PC-3 (cell line): Measurements from ENCODE around the gene SAMD14. TPM values are rescaled to one million over a fixed set of nuclear protein-coding genes. Genes with fewer than 3 reads are reported as not detected.

ENCODE experiments used
- ATAC-seq: fragments of 200-7000 bp; cut with Tn5 transposase; 2 replicates; pipeline ENCODE4 v1.9.1; 2020; ENCODE audit warnings: mild to moderate bottlenecking, moderate library complexity
- BruUV-seq: library from RNA; stranded (reverse); fragments of 400-500 nt; replicated peaks from 2 replicates; lab custom pipeline; 2021; lab: Mats Ljungman, UMichigan
- CTCF ChIA-PET: fragments of 300-600 bp; sonication (Branson Sonifier 250); formaldehyde crosslinking; loops from one replicate; lab custom pipeline; 2022; ENCODE audit warnings: antibody characterized with exemption; lab: Charles Lee
- POLR2A ChIA-PET: fragments of 300-600 bp; sonication (Branson Sonifier 250); formaldehyde crosslinking; loops from one replicate; lab custom pipeline; 2022; ENCODE audit warnings: antibody characterized with exemption; ENCODE audit not compliant: unreplicated experiment; lab: Charles Lee
- DNase-seq: peaks from one replicate; pipeline ENCODE4 v3.0.0-alpha.2; 2015
- H2AFZ ChIP-seq: fragments of 300-600 bp; sonication (generic); 2 replicates; pipeline ENCODE4 v1.6.0; 2016; ENCODE audit warnings: antibody characterized with exemption, low read length
- H3F3A ChIP-seq: fragments of 300-600 bp; sonication (generic); one replicate; pipeline ENCODE4 v1.6.0; 2017; ENCODE audit warnings: antibody characterized with exemption, low read length, control low read depth, mild to moderate bottlenecking; ENCODE audit not compliant: unreplicated experiment
- H3K27ac ChIP-seq: fragments of 300-600 bp; sonication (generic); 2 replicates; pipeline ENCODE4 v1.5.1; 2016; ENCODE audit warnings: mild to moderate bottlenecking, low read length
- H3K27me3 ChIP-seq: fragments of 300-600 bp; sonication (generic); 2 replicates; pipeline ENCODE4 v1.6.1; 2016; ENCODE audit warnings: low read length, mixed read lengths
- H3K36me3 ChIP-seq: fragments of 300-600 bp; sonication (generic); 2 replicates; pipeline ENCODE4 v1.6.1; 2016; ENCODE audit warnings: low read depth, mixed run types, low read length, mixed read lengths
- H3K4me1 ChIP-seq: fragments of 300-600 bp; sonication (generic); 2 replicates; pipeline ENCODE4 v1.5.1; 2016; ENCODE audit warnings: low read length; ENCODE audit not compliant: insufficient read depth
- H3K4me2 ChIP-seq: fragments of 300-600 bp; sonication (generic); 2 replicates; pipeline ENCODE4 v1.6.0; 2016; ENCODE audit warnings: low read length
- H3K4me3 ChIP-seq: fragments of 300-600 bp; sonication (generic); 2 replicates; pipeline ENCODE4 v1.5.1; 2016; ENCODE audit warnings: mild to moderate bottlenecking, low read length, mixed read lengths
- H3K79me2 ChIP-seq: fragments of 300-600 bp; sonication (generic); 2 replicates; pipeline ENCODE4 v1.6.1; 2017; ENCODE audit warnings: low read length, mixed read lengths
- H3K9ac ChIP-seq: fragments of 300-600 bp; sonication (generic); 2 replicates; pipeline ENCODE4 v1.6.0; 2016; ENCODE audit warnings: mild to moderate bottlenecking, low read length
- H3K9me2 ChIP-seq: fragments of 300-600 bp; sonication (generic); replicated peaks from 2 replicates; pipeline ENCODE4 v1.6.1; 2016; ENCODE audit warnings: mixed run types, low read length, mixed read lengths
- H3K9me3 ChIP-seq: fragments of 300-600 bp; sonication (generic); 2 replicates; pipeline ENCODE4 v1.6.1; 2016; ENCODE audit warnings: low read length, mixed read lengths
- H4K20me1 ChIP-seq: fragments of 300-600 bp; sonication (generic); 2 replicates; pipeline ENCODE4 v1.6.1; 2016; ENCODE audit warnings: low read length, mixed read lengths
- CTCF ChIP-seq: fragments of 300-600 bp; sonication (generic); conservative IDR thresholded peaks from 2 replicates; pipeline ENCODE4 v1.5.1; 2017; ENCODE audit warnings: antibody characterized with exemption, low read depth, mild to moderate bottlenecking, low read length
- EZH2 ChIP-seq: fragments of 300-600 bp; sonication (generic); IDR thresholded peaks from one replicate; pipeline ENCODE4 v1.6.1; 2017; ENCODE audit warnings: antibody characterized with exemption, mild to moderate bottlenecking, low read length; ENCODE audit not compliant: unreplicated experiment
- EZH2phosphoT487 ChIP-seq: fragments of 300-600 bp; sonication (generic); IDR thresholded peaks from 2 replicates; pipeline ENCODE4 v1.6.1; 2018; ENCODE audit warnings: mild to moderate bottlenecking, antibody characterized with exemption, low read length, borderline replicate concordance
- intact Hi-C: fragments of 100-400 bp; cut with micrococcal nuclease; formaldehyde crosslinking; loops from 2 replicates; pipeline ENCODE4 v1.9.0; 2023
- total RNA-seq: library from RNA; depleted of rRNA; stranded (reverse); fragments of >200 nt; gene quantifications from 2 replicates; pipeline ENCODE4 v1.2.3, GENCODE V29; 2014

SAMD14 gene
- total RNA-seq, 1 experiment from 2014 or later = 0.11 TPM

DNA sequence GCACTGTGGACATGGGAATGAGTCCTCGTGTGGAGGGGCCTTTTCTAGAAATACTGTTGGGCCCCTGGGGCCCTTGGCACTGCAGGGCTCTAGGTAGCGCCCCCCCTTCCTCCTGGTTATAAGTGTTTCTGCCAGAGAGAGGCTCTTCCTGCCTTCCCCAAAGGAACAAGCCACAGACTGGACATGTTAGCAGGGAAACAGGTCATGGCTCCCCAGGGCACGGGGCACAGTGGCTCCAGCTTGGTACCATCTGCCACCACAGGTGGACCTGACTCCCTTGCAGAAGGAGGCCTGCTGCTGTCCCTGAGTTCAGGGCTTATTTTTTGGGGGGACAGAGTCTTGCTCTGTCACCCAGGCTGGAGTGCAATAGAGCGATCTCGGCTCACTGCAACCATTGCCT is 26.0 kb downstream of the SAMD14 start:
- CTCF ChIA-PET = interaction anchor here (0.6 kb wide), 1 partner anchor 40 kb away, joined by 3 read pairs; no protein-coding TSS in a partner anchor
- intact Hi-C loops = no loop called here

DNA sequence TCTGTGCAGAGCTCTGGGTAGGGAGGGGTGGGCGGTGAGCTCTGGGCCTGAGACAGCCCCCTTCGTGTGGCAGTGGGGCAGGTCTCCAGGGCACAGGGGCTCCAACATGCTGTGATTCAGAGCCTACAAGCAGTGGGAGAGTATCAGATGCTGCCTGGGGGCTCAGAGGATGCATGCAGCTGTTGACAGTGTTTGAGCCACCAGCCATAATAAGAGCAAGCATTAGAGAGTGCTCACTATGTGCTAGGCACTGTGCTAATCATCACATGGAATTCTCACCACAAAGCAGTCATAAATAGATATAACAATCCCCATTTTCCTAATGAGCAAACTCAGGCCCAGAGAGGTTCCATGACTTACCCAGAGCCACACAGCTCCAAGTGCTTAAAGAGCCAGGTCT is 26.7 kb downstream of the SAMD14 start:
- Histone ChIP-seq H3K27me3 (no peaks in the 10 kb centered on the region), H4K20me1 (no peaks in the 10 kb centered on the region), H3K79me2 (no peaks in the 10 kb centered on the region), H3K4me1 (peaks cover 15% of the 10 kb centered on the region; the same call in 1 of the 2 replicates), H3K9ac (no peak overlapping the region), H3K36me3 (no peaks in the 10 kb centered on the region; the same call in 1 of the 2 replicates), H3K27ac (no peak overlapping the region), H3K4me2 (no peak overlapping the region), H3K9me3 (no peaks in the 10 kb centered on the region), H3K4me3 (no peak overlapping the region), H3F3A (no peaks in the 10 kb centered on the region), H2AFZ (no peak overlapping the region), H3K9me2 (no peaks in the 10 kb centered on the region)
- ATAC-seq = no peak
- ChIA-PET CTCF (no interaction called here), POLR2A (no interaction called here)
- BruUV-seq = no TSS peak
- TF ChIP-seq EZH2 (no peak), CTCF (no peak), EZH2phosphoT487 (no peak)
- intact Hi-C loops = no loop called here
- DNase-seq = no peak

More for the DNA sequence above, 26.0 kb downstream of the SAMD14 start:
- DNase-seq = no peak
- Histone ChIP-seq H3K4me3 (no peak overlapping the region), H3K4me2 (no peak overlapping the region), H3K4me1 (peaks cover 15% of the 10 kb centered on the region; the same call in 1 of the 2 replicates), H3K36me3 (no peaks in the 10 kb centered on the region), H3K27ac (no peak overlapping the region), H3K79me2 (no peaks in the 10 kb centered on the region), H2AFZ (no peak overlapping the region), H4K20me1 (no peaks in the 10 kb centered on the region), H3K27me3 (no peaks in the 10 kb centered on the region), H3K9me3 (no peaks in the 10 kb centered on the region), H3K9me2 (no peaks in the 10 kb centered on the region), H3K9ac (no peak overlapping the region), H3F3A (no peaks in the 10 kb centered on the region)
- BruUV-seq = no TSS peak
- no peak for TF ChIP-seq EZH2phosphoT487
- TF ChIP-seq CTCF = no peak
- TF ChIP-seq EZH2 = no peak
- no peak for ATAC-seq
- POLR2A ChIA-PET = no interaction called here

DNA sequence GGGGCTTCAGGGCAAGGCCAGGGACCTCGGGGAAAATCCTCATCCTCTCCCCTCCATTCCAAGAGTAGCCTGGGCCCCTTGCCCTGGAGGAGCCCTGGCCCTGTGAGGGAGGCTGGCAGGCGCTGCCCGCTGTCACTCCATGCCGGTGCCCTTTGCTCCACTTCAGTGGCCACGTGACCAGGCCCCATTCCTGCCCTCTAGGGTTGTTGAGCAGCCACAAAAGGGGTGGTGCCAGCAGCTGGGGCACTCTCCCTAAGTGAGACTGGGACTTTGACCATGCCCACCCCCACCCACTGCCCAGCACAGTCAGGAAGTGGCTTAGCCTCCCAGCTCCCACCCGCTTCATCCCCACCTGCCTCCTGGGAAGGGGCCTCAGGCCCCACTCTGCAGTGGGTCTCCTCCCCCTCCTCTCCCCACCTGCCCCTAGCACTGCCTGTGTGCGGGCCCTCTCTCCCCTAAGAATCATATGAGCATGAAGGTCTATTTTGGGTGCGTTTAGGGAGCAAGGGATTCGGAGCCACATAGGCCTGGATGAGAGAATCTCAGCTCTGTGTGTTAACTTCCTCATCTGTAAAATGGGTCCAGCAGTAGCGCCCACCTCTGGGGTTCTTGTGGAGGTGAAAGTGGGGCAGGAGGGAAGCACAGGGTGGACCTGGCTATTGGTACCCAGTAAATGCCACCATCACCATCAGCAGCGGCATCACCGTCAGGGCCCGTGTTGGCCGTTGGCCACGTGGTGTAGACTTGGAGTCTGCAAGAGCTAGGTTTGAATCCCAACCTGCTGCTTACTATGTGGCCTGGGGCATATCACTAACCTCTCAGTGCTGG is 27.6 kb downstream of the SAMD14 start:
- Histone ChIP-seq H3K9ac (no peak overlapping the region), H3K4me2 (no peak overlapping the region), H2AFZ (no peak overlapping the region), H3K27me3 (no peaks in the 10 kb centered on the region), H3K27ac (no peak overlapping the region), H3K4me3 (no peak overlapping the region), H3K9me2 (no peaks in the 10 kb centered on the region), H3K9me3 (no peaks in the 10 kb centered on the region), H4K20me1 (no peaks in the 10 kb centered on the region), H3F3A (no peaks in the 10 kb centered on the region), H3K4me1 (peaks cover 6% of the 10 kb centered on the region; the same call in 1 of the 2 replicates), H3K79me2 (no peaks in the 10 kb centered on the region), H3K36me3 (no peaks in the 10 kb centered on the region; the same call in 1 of the 2 replicates)
- ChIA-PET CTCF (no interaction called here), POLR2A (no interaction called here)
- BruUV-seq = no TSS peak
- intact Hi-C loops = no loop called here
- no peak for DNase-seq
- TF ChIP-seq EZH2 = no peak
- no peak for TF ChIP-seq CTCF
- TF ChIP-seq EZH2phosphoT487 = no peak
- no peak; the same call in 1 of the 2 replicates for ATAC-seq
